ENCODE data around the gene PAK4.

Gene PAK4

DNA sequence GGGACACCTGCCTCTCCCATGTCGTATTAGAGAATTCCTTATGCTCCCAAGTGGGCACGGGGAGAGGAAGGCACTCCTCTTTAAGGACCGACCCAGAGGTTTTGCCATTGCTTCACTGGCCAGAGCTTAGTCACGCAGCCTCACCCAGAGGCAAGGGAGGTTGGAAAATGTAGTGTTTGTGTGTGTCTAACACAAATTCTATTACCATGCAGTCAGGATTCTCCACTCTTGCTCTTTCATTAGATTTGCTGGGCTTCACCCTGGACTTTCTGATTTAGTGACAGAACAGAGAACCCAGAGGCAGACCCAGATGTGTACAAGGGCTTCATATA, 56.6 kb downstream of the PAK4 start:
- Histone ChIP-seq H3K27me3 (ENCODE audit: control insufficient read depth, low read length) (no peaks in the 10 kb centered on the region), H3K9me2 (replicated peaks; ENCODE audit: control insufficient read depth, low read length) (no peaks in the 10 kb centered on the region), H3K36me3 (ENCODE audit: control insufficient read depth, low read length) (no peaks in the 10 kb centered on the region), H3K27ac (ENCODE audit: low read depth, low read length) (no peak overlapping the region), H3F3A (ENCODE audit: control insufficient read depth, insufficient read depth) (no peaks in the 10 kb centered on the region), H3K9me3 (ENCODE audit: control insufficient read depth, insufficient read depth, low read length) (no peaks in the 10 kb centered on the region), H3K4me3 (ENCODE audit: low read length) (no peak overlapping the region), H4K20me1 (ENCODE audit: control insufficient read depth, insufficient read depth, low read depth, low read length) (no peaks in the 10 kb centered on the region), H3K79me2 (ENCODE audit: control insufficient read depth, low read length) (no peaks in the 10 kb centered on the region), H3K4me2 (ENCODE audit: low read length) (no peak overlapping the region), H3K4me1 (ENCODE audit: control insufficient read depth, low read length) (no peaks in the 10 kb centered on the region)
- no peak for TF ChIP-seq EZH2phosphoT487 (IDR thresholded peaks at IDR 0.05; ENCODE audit: borderline replicate concordance, low read length)
- no peak for TF ChIP-seq CTCF (IDR thresholded peaks at IDR 0.05; ENCODE audit: low read depth, low read length, poor library complexity, severe bottlenecking)

DNA sequence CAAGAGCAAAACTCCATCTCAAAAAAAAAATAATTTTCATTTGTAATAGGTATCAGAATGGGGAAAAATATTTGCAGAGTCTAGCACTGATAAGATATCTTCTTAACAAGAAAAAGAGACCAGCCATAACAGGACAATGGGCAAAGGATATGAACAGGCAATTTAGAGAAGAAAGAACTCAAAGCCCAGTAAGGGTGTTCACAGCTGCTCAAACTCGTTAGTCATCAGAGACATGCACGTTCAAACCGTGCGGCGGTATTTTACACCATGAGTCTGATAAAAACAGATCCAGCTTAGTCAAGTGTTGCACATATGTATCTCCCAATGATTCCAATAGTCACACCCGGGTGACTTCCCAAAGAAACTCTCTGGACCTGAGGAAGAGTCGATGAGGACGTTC, 57.5 kb downstream of the PAK4 start:
- Histone ChIP-seq H4K20me1 (ENCODE audit: control insufficient read depth, insufficient read depth, low read depth, low read length) (no peaks in the 10 kb centered on the region), H3K36me3 (ENCODE audit: control insufficient read depth, low read length) (no peaks in the 10 kb centered on the region), H3K27me3 (ENCODE audit: control insufficient read depth, low read length) (no peaks in the 10 kb centered on the region), H3K4me1 (ENCODE audit: control insufficient read depth, low read length) (no peaks in the 10 kb centered on the region), H3K79me2 (ENCODE audit: control insufficient read depth, low read length) (no peaks in the 10 kb centered on the region), H3K9me3 (ENCODE audit: control insufficient read depth, insufficient read depth, low read length) (no peaks in the 10 kb centered on the region), H3K4me3 (ENCODE audit: low read length) (no peak overlapping the region), H3K27ac (ENCODE audit: low read depth, low read length) (no peak overlapping the region), H3K9me2 (replicated peaks; ENCODE audit: control insufficient read depth, low read length) (no peaks in the 10 kb centered on the region), H3F3A (ENCODE audit: control insufficient read depth, insufficient read depth) (no peaks in the 10 kb centered on the region), H3K4me2 (ENCODE audit: low read length) (no peak overlapping the region)
- TF ChIP-seq EZH2phosphoT487 (IDR thresholded peaks at IDR 0.05; ENCODE audit: borderline replicate concordance, low read length) = no peak
- no peak for TF ChIP-seq CTCF (IDR thresholded peaks at IDR 0.05; ENCODE audit: low read depth, low read length, poor library complexity, severe bottlenecking)

DNA sequence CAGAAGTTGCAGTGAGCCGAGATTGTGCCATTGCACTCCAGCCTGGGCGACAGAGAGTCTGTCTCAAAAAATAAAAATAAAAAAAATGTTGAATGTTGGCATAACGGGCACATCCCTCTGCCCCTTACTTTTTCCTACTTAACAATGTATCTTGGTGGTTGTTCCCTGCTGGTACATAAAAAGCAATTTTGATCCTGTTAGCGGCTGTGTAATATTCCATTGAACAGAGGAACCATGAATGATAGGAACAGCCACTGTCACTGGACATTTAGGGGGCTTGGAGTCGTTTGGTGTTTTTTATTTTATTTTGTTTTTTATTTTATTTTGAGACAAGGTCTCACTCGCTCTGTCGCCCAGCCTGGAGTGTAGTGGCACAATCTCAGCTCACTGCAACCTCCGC, 60.8 kb downstream of the PAK4 start:
- no peak for TF ChIP-seq EZH2phosphoT487 (IDR thresholded peaks at IDR 0.05; ENCODE audit: borderline replicate concordance, low read length)
- TF ChIP-seq CTCF (IDR thresholded peaks at IDR 0.05; ENCODE audit: low read depth, low read length, poor library complexity, severe bottlenecking) = no peak
- Histone ChIP-seq H3K4me3 (ENCODE audit: low read length) (no peak overlapping the region), H3K4me2 (ENCODE audit: low read length) (no peak overlapping the region), H3K9me3 (ENCODE audit: control insufficient read depth, insufficient read depth, low read length) (no peaks in the 10 kb centered on the region), H3K27me3 (ENCODE audit: control insufficient read depth, low read length) (no peaks in the 10 kb centered on the region), H3K4me1 (ENCODE audit: control insufficient read depth, low read length) (no peaks in the 10 kb centered on the region), H4K20me1 (ENCODE audit: control insufficient read depth, insufficient read depth, low read depth, low read length) (no peaks in the 10 kb centered on the region), H3K36me3 (ENCODE audit: control insufficient read depth, low read length) (no peaks in the 10 kb centered on the region), H3K79me2 (ENCODE audit: control insufficient read depth, low read length) (no peaks in the 10 kb centered on the region), H3K9me2 (replicated peaks; ENCODE audit: control insufficient read depth, low read length) (no peaks in the 10 kb centered on the region), H3K27ac (ENCODE audit: low read depth, low read length) (no peak overlapping the region), H3F3A (ENCODE audit: control insufficient read depth, insufficient read depth) (no peaks in the 10 kb centered on the region)

DNA sequence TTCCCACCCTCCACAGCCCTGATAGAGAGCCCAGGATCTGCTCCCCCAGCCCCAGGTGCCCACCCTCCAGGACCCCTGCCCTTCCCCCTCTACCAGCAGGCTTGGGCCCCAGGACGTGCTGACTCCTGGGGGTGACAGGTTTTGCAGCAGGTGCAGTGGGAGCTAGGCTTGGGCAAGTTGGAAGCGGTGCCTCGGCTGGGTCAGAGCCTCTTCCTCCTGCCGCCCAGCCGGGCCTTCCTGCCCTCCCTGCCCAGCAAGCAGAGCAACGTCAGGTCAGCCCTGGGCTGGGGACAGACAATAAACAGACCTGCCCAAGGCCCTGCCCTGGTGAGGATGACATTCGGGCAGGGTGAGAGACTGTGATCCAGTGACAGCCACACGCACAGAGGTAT, 62.0 kb downstream of the PAK4 start:
- Histone ChIP-seq H3K4me3 (ENCODE audit: low read length) (no peak overlapping the region), H4K20me1 (ENCODE audit: control insufficient read depth, insufficient read depth, low read depth, low read length) (no peaks in the 10 kb centered on the region), H3K9me3 (ENCODE audit: control insufficient read depth, insufficient read depth, low read length) (no peaks in the 10 kb centered on the region), H3K79me2 (ENCODE audit: control insufficient read depth, low read length) (no peaks in the 10 kb centered on the region), H3K4me2 (ENCODE audit: low read length) (no peak overlapping the region), H3K9me2 (replicated peaks; ENCODE audit: control insufficient read depth, low read length) (no peaks in the 10 kb centered on the region), H3K4me1 (ENCODE audit: control insufficient read depth, low read length) (no peaks in the 10 kb centered on the region), H3K27me3 (ENCODE audit: control insufficient read depth, low read length) (no peaks in the 10 kb centered on the region), H3F3A (ENCODE audit: control insufficient read depth, insufficient read depth) (no peaks in the 10 kb centered on the region), H3K36me3 (ENCODE audit: control insufficient read depth, low read length) (no peaks in the 10 kb centered on the region), H3K27ac (ENCODE audit: low read depth, low read length) (no peak overlapping the region)
- TF ChIP-seq CTCF (IDR thresholded peaks at IDR 0.05; ENCODE audit: low read depth, low read length, poor library complexity, severe bottlenecking) = peak; percentile 43
- no peak for TF ChIP-seq EZH2phosphoT487 (IDR thresholded peaks at IDR 0.05; ENCODE audit: borderline replicate concordance, low read length)
